PFSK-1 (cell line): ENCODE data around the gene PILRA.

Experiments used
- POLR2AphosphoS5 ChIP-seq: IDR thresholded peaks from 2 replicates; pipeline ENCODE4 v1.6.1; 2012; ENCODE audit warnings: low read depth, mild to moderate bottlenecking, control low read depth, low read length, moderate library complexity
- SIN3A ChIP-seq: IDR thresholded peaks from 2 replicates; pipeline ENCODE4 v1.6.1; 2012; ENCODE audit warnings: mild to moderate bottlenecking, low read length, moderate library complexity, borderline replicate concordance; ENCODE audit not compliant: insufficient read depth
- TF ChIP-seq, protein P1 (sequence below), 2 experiments: IDR thresholded peaks; 2 replicates each; pipeline versions ENCODE4 v1.6.1 to v1.8.0; 2011 to 2012; ENCODE audit warnings: low read depth in 2 of 2, low read length in 2 of 2, control low read depth in 1 of 2, inconsistent platforms in 1 of 2, mild to moderate bottlenecking in 1 of 2, moderate library complexity in 1 of 2; ENCODE audit not compliant: insufficient read depth in 1 of 2

DNA sequence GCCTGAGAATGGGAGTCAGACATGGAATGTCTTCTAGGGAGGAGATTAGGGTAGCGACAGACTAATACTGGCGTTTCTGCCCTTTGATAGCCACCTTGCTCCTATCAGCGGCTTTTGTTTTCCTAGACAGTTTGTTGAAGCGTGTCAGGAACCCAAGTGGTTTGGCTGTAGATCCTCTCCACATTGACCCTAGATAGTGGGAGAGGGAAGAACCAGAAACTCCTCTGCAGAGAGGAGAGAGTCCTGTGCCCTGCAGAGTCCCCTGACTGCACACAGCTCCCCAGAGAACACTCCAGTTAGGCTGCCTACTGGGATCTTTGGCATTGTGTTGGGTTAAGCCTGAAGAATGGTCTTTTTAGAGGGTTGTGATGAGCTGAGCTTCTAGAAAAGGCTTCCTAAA lies 58.8 kb downstream of the PILRA start:
- TF ChIP-seq, protein P1, sequence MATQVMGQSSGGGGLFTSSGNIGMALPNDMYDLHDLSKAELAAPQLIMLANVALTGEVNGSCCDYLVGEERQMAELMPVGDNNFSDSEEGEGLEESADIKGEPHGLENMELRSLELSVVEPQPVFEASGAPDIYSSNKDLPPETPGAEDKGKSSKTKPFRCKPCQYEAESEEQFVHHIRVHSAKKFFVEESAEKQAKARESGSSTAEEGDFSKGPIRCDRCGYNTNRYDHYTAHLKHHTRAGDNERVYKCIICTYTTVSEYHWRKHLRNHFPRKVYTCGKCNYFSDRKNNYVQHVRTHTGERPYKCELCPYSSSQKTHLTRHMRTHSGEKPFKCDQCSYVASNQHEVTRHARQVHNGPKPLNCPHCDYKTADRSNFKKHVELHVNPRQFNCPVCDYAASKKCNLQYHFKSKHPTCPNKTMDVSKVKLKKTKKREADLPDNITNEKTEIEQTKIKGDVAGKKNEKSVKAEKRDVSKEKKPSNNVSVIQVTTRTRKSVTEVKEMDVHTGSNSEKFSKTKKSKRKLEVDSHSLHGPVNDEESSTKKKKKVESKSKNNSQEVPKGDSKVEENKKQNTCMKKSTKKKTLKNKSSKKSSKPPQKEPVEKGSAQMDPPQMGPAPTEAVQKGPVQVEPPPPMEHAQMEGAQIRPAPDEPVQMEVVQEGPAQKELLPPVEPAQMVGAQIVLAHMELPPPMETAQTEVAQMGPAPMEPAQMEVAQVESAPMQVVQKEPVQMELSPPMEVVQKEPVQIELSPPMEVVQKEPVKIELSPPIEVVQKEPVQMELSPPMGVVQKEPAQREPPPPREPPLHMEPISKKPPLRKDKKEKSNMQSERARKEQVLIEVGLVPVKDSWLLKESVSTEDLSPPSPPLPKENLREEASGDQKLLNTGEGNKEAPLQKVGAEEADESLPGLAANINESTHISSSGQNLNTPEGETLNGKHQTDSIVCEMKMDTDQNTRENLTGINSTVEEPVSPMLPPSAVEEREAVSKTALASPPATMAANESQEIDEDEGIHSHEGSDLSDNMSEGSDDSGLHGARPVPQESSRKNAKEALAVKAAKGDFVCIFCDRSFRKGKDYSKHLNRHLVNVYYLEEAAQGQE (IDR thresholded peaks at IDR 0.05; ENCODE audit: insufficient read depth in 1 of 2, low read depth in 2 of 2, low read length in 2 of 2) = no peak
- TF ChIP-seq POLR2AphosphoS5 (peak; percentile 16; the same call in 1 of the 2 replicates), SIN3A (no peak)
